HepG2 (cell line): ENCODE measurements around the gene ENDOG. TPM values are rescaled to one million over a fixed set of nuclear protein-coding genes. Genes with fewer than 3 reads are reported as not detected.

ENCODE experiments used
- ATAC-seq: fragments of 200-7000 bp; cut with Tn5 transposase; 3 replicates; pipeline ENCODE4 v1.9.1; 2020; ENCODE audit warnings: mild to moderate bottlenecking, moderate library complexity
- BruUV-seq: library from RNA; stranded (reverse); fragments of 400-500 nt; replicated peaks from 2 replicates; lab custom pipeline; 2021; lab: Mats Ljungman, UMichigan
- CTCF ChIA-PET: fragments of 300-600 bp; formaldehyde crosslinking; extraction: SDS; loops from one replicate; lab custom pipeline; 2021; ENCODE audit warnings: low total read pairs, inconsistent platforms, low intra/inter-chr PET ratio; lab: Yijun Ruan, JAX
- POLR2A ChIA-PET: fragments of 350-600 bp; sonication (Branson Sonifier 250); formaldehyde crosslinking; loops from one replicate; lab custom pipeline; 2020; ENCODE audit warnings: antibody characterized with exemption, inconsistent platforms; lab: Yijun Ruan, JAX
- DNase-seq: peaks from one replicate; pipeline ENCODE4 v3.0.0-alpha.2; 2015; ENCODE audit warnings: low spot score
- FAIRE-seq: peaks from 3 replicates; lab custom pipeline; 2011; peaks lifted over from hg19 to GRCh38; lab: Jason Lieb, UNC
- H2AFZ ChIP-seq: one replicate; pipeline ENCODE4 v1.6.1; 2011; ENCODE audit warnings: low read length, inconsistent platforms
- H3K27ac ChIP-seq: fragments of 300-600 bp; 3 replicates; pipeline ENCODE4 v1.8.0; 2011; ENCODE audit warnings: mixed run types, mild to moderate bottlenecking, mixed read lengths, low read length, inconsistent platforms; ENCODE audit not compliant: insufficient read depth; ENCODE audit errors: extremely low read length
- H3K27me3 ChIP-seq, 2 experiments: fragments of 200-600 bp in 1 of 2; 2 replicates in 1 of 2; 3 replicates in 1 of 2; pipeline versions ENCODE4 v1.6.0 to v1.8.0; 2011; ENCODE audit warnings: low read length in 2 of 2, mild to moderate bottlenecking in 2 of 2, moderate library complexity in 2 of 2, inconsistent platforms in 1 of 2; ENCODE audit not compliant: insufficient read depth in 2 of 2, control insufficient read depth in 1 of 2
- H3K36me3 ChIP-seq, 2 experiments: fragments of 200-600 bp in 1 of 2; replicated peaks in 1 of 2; 2 replicates in 1 of 2; 3 replicates in 1 of 2; pipeline versions ENCODE4 v1.5.1 to v1.8.0; 2011; ENCODE audit warnings: low read length in 2 of 2, inconsistent platforms in 1 of 2; ENCODE audit not compliant: insufficient read depth in 2 of 2, control insufficient read depth in 1 of 2
- H3K4me1 ChIP-seq: 2 replicates; pipeline ENCODE4 v1.5.1; 2012; ENCODE audit warnings: low read length, inconsistent platforms; ENCODE audit not compliant: insufficient read depth
- H3K4me2 ChIP-seq: 2 replicates; pipeline ENCODE4 v1.6.0; 2011; ENCODE audit warnings: low read depth, low read length, inconsistent platforms
- H3K4me3 ChIP-seq, 3 experiments: fragments of 200-600 bp in 1 of 3; sonication (generic), shearing (Covaris generic) in 1 of 3; replicated peaks in 1 of 3; 2 replicates each; pipeline ENCODE4 v1.5.1; 2011 to 2016; ENCODE audit warnings: low read length in 3 of 3, inconsistent platforms in 2 of 3, low read depth in 2 of 3, mild to moderate bottlenecking in 2 of 3, control low read depth in 1 of 3, mixed read lengths in 1 of 3; ENCODE audit not compliant: insufficient read depth in 1 of 3
- H3K79me2 ChIP-seq: one replicate; pipeline ENCODE4 v1.6.1; 2011; ENCODE audit warnings: low read length, inconsistent platforms; ENCODE audit not compliant: insufficient read depth
- H3K9ac ChIP-seq: 2 replicates; pipeline ENCODE4 v1.6.0; 2011; ENCODE audit warnings: mild to moderate bottlenecking, low read depth, low read length, inconsistent platforms; ENCODE audit not compliant: insufficient read depth
- H3K9me3 ChIP-seq: 2 replicates; pipeline ENCODE4 v1.5.1; 2012; ENCODE audit warnings: mild to moderate bottlenecking, low read length
- H4K20me1 ChIP-seq: 2 replicates; pipeline ENCODE4 v1.6.0; 2011; ENCODE audit warnings: inconsistent platforms, mild to moderate bottlenecking, low read length, moderate library complexity; ENCODE audit not compliant: insufficient read depth
- ATF7 ChIP-seq, 2 experiments: fragments of 450-650 bp in 1 of 2; sonication (generic) in 1 of 2; formaldehyde crosslinking in 1 of 2; IDR thresholded peaks; 2 replicates each; pipeline versions ENCODE4 v1.4.0 to v1.6.1; 2016 to 2020; ENCODE audit warnings: antibody characterized with exemption in 1 of 2, mild to moderate bottlenecking in 1 of 2, missing genetic modification reagents in 1 of 2
- CBX1 ChIP-seq: IDR thresholded peaks from one replicate; pipeline ENCODE4 v1.6.1; 2016; ENCODE audit warnings: antibody characterized with exemption, low read depth
- JUND ChIP-seq: sonication (generic); formaldehyde crosslinking; IDR thresholded peaks from 2 replicates; pipeline ENCODE4 v1.8.0; 2022; ENCODE audit warnings: mild to moderate bottlenecking, missing genetic modification reagents
- KLF12 ChIP-seq: sonication (generic); formaldehyde crosslinking; IDR thresholded peaks from 2 replicates; pipeline ENCODE4 v1.4.0; 2020; ENCODE audit warnings: missing genetic modification reagents, borderline replicate concordance
- KLF15 ChIP-seq: sonication (generic); formaldehyde crosslinking; IDR thresholded peaks from 2 replicates; pipeline ENCODE4 v1.8.1; 2023; ENCODE audit warnings: borderline replicate concordance, mild to moderate bottlenecking, inconsistent platforms, missing genetic modification reagents, mixed read lengths
- PLSCR1 ChIP-seq: sonication (generic); formaldehyde crosslinking; IDR thresholded peaks from 2 replicates; pipeline ENCODE4 v1.5.0; 2020; ENCODE audit warnings: missing genetic modification reagents, mild to moderate bottlenecking, borderline replicate concordance
- THYN1 ChIP-seq: sonication (generic); formaldehyde crosslinking; IDR thresholded peaks from 2 replicates; pipeline ENCODE4 v1.8.1; 2023; ENCODE audit warnings: low read depth, mild to moderate bottlenecking, moderate library complexity, missing genetic modification reagents, borderline replicate concordance
- USF2 ChIP-seq, 2 experiments: sonication (generic) in 1 of 2; formaldehyde crosslinking in 1 of 2; IDR thresholded peaks; 2 replicates each; pipeline versions ENCODE4 v1.5.1 to v1.6.1; 2011 to 2020; ENCODE audit warnings: borderline replicate concordance in 1 of 2, low read depth in 1 of 2, low read length in 1 of 2, mild to moderate bottlenecking in 1 of 2, missing genetic modification reagents in 1 of 2, moderate library complexity in 1 of 2
- XRCC5 ChIP-seq: fragments of 200-400 bp; formaldehyde crosslinking; optimal IDR thresholded peaks from 2 replicates; pipeline ENCODE3; 2017; ENCODE audit warnings: mild to moderate bottlenecking, low read length
- ZBTB38 ChIP-seq: sonication (generic); formaldehyde crosslinking; IDR thresholded peaks from 2 replicates; pipeline ENCODE4 v1.5.1; 2020; ENCODE audit warnings: mild to moderate bottlenecking, missing genetic modification reagents
- ZNF225 ChIP-seq: sonication (generic); formaldehyde crosslinking; IDR thresholded peaks from 2 replicates; pipeline ENCODE4 v1.4.0; 2020; ENCODE audit warnings: mild to moderate bottlenecking, missing genetic modification reagents
- ZNF280B ChIP-seq: sonication (generic); formaldehyde crosslinking; IDR thresholded peaks from 2 replicates; pipeline ENCODE4 v1.5.0; 2020; ENCODE audit warnings: missing genetic modification reagents, mild to moderate bottlenecking, borderline replicate concordance
- ZNF781 ChIP-seq: sonication (generic); formaldehyde crosslinking; IDR thresholded peaks from 2 replicates; pipeline ENCODE4 v1.5.1; 2020; ENCODE audit warnings: borderline replicate concordance, mild to moderate bottlenecking, missing genetic modification reagents; ENCODE audit errors: not compliant biosample characterization
- ZNF792 ChIP-seq: IDR thresholded peaks from 2 replicates; pipeline ENCODE4 v1.6.1; 2016
- WGBS: methylation state at CpG from one replicate; pipeline ENCODE4 v1.1.6; 2017; ENCODE audit warnings: low lambda C conversion rate; 5-methylcytosine and 5-hydroxymethylcytosine counted together
- in situ Hi-C: cut with HindIII; loops from 2 replicates; pipeline ENCODE4 v1.10.0; 2017; ENCODE audit warnings: low pct_unique_long_range_greater_than_20kb; ENCODE audit not compliant: extremely low pct_ligation_motif_present
- intact Hi-C: fragments of 100-400 bp; cut with micrococcal nuclease; formaldehyde crosslinking; loops from one replicate; pipeline ENCODE4 v1.10.0; 2022; ENCODE audit not compliant: unreplicated experiment
- polyA plus RNA-seq, 8 experiments: library from polyadenylated mRNA; depleted of rRNA in 3 of 8; stranded (reverse) in 7 of 8; unstranded in 1 of 8; fragments of >200 nt; fragmentation: Illumina TruSeq in 4 of 8; extraction: Trizol in 4 of 8; gene quantifications; 2 replicates each; pipeline versions ENCODE4 v1.2.1 to v1.2.3, GENCODE V29; 2011 to 2016; ENCODE audit warnings: low read depth in 4 of 8, missing spikeins in 1 of 8, mixed read lengths in 1 of 8; ENCODE audit not compliant: insufficient read depth in 1 of 8
- total RNA-seq, 5 experiments: library from RNA; depleted of rRNA; stranded (reverse); fragments of >200 nt; fragmentation: Illumina TruSeq; extraction: Trizol; gene quantifications; 2 replicates each; pipeline ENCODE4 v1.2.3, GENCODE V29; 2016; ENCODE audit warnings: low read depth in 1 of 5
- TF ChIP-seq, protein P1 (sequence below): sonication (generic); formaldehyde crosslinking; IDR thresholded peaks from 2 replicates; pipeline ENCODE4 v1.8.1; 2023; ENCODE audit warnings: mild to moderate bottlenecking, missing genetic modification reagents

Gene ENDOG
- total and polyA plus RNA-seq, 2 of the 13 experiments (the other 11 are each of a cell fraction or from before 2014, with no cell fraction given): 26.3 to 28.8 TPM

DNA sequence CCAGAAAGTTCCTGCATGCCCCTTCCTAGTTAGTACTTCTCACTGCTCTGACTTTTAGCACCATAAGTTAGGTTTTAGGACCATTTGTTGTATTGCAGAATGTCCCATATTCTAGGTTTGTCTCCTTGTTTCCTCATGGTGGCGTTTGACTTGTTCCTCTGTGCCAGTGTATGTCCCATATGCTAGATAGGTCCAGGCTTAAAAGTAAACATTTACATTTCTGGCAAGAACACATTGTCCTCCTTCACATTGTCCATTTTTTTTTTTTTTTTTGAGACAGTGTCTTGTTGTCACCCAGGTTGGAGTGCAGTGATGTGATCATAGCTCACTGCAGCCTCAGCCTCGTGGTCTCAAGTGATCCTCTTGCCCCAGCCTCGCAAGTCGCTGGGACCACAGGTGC, 15.8 kb upstream of the ENDOG start (continued):
- TF ChIP-seq USF2 (IDR thresholded peaks at IDR 0.05; ENCODE audit: low read depth, low read length): no peak
- no peak for TF ChIP-seq USF2 (CRISPR knock-in tag; IDR thresholded peaks at IDR 0.05; ENCODE audit: borderline replicate concordance)

DNA sequence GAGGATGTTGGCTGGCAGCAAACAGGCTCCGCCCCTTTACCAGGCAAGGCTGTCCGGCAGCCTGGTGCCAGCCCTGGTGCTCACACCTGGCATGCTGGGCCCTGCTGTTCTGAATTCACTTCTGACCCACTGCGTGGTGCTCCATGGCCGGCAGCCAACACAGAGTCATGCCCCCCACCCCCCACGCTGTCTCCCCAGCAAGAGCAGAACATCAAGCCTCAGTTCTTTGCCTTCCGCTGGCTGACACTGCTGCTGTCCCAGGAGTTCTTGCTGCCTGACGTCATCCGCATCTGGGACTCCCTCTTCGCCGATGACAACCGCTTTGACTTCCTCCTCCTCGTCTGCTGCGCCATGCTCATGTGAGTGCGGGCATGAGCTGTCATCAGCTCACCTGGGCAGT, 12.6 kb upstream of the ENDOG start:
- TF ChIP-seq CBX1: no peak
- TF ChIP-seq XRCC5: no peak
- TF ChIP-seq ZNF781: no peak
- TF ChIP-seq, protein P1, sequence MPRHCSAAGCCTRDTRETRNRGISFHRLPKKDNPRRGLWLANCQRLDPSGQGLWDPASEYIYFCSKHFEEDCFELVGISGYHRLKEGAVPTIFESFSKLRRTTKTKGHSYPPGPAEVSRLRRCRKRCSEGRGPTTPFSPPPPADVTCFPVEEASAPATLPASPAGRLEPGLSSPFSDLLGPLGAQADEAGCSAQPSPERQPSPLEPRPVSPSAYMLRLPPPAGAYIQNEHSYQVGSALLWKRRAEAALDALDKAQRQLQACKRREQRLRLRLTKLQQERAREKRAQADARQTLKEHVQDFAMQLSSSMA (CRISPR knock-in tag): no peak
- no peak for TF ChIP-seq ATF7 (IDR thresholded peaks at IDR 0.05)
- TF ChIP-seq ATF7 (CRISPR knock-in tag; IDR thresholded peaks at IDR 0.05): no peak
- no peak for TF ChIP-seq KLF12 (CRISPR knock-in tag)
- TF ChIP-seq ZNF225 (CRISPR knock-in tag): no peak
- no peak for TF ChIP-seq ZNF280B
- no peak for TF ChIP-seq ZNF792 (CRISPR knock-in tag)
- no peak for TF ChIP-seq KLF15
- TF ChIP-seq PLSCR1: no peak
- no peak for TF ChIP-seq JUND (CRISPR knock-in tag)
- no peak for TF ChIP-seq ZBTB38 (CRISPR knock-in tag)
- TF ChIP-seq THYN1 (CRISPR knock-in tag): no peak
- intact Hi-C loops: no loop called here
- no peaks in the 10 kb centered on the region for H3K4me1 ChIP-seq
- H3K36me3 ChIP-seq: peaks cover 12 to 44% of the 10 kb centered on the region in 2 experiments; a peak in 4 of 5 replicates
- H3K27me3 ChIP-seq: no peaks in the 10 kb centered on the region
- no peak overlapping the region for H3K4me2 ChIP-seq
- no peak overlapping the region for H3K27ac ChIP-seq
- H3K9me3 ChIP-seq: no peaks in the 10 kb centered on the region
- ChIA-PET POLR2A (no interaction called here), CTCF (no interaction called here)
- WGBS: 99% methylated on average over 14 of the region's 14 CpGs
- no peaks in the 10 kb centered on the region for H4K20me1 ChIP-seq
- ATAC-seq (no peak), FAIRE-seq (no peak), DNase-seq (no peak)
- in situ Hi-C loops: no loop called here
- H3K79me2 ChIP-seq: no peaks in the 10 kb centered on the region
- no peak overlapping the region for H2AFZ ChIP-seq
- no peak overlapping the region for H3K4me3 ChIP-seq
- BruUV-seq: no TSS peak
- no peak overlapping the region for H3K9ac ChIP-seq
